IMR-90 (cell line): ENCODE measurements around the gene RNF130. TPM values are rescaled to one million over a fixed set of nuclear protein-coding genes. Genes with fewer than 3 reads are reported as not detected.

Experiments used
- ATAC-seq: fragments of 200-7000 bp; cut with Tn5 transposase; 2 replicates; pipeline ENCODE4 v1.9.1; 2020; ENCODE audit warnings: low read depth, mild to moderate bottlenecking, moderate library complexity
- BruUV-seq: library from RNA; stranded (reverse); fragments of 400-500 nt; replicated peaks from 2 replicates; lab custom pipeline; 2021; lab: Mats Ljungman, UMichigan
- CTCF ChIA-PET: fragments of 300-600 bp; formaldehyde crosslinking; extraction: SDS; loops from one replicate; lab custom pipeline; 2021; ENCODE audit warnings: antibody characterized with exemption; lab: Yijun Ruan, JAX
- POLR2A ChIA-PET: fragments of 300-600 bp; sonication (Branson Sonifier 250); formaldehyde crosslinking; loops from one replicate; lab custom pipeline; 2022; ENCODE audit warnings: antibody characterized with exemption; ENCODE audit not compliant: unreplicated experiment; lab: Charles Lee
- DNase-seq: peaks from one replicate; pipeline ENCODE4 v3.0.0; 2013
- H2AFZ ChIP-seq: replicated peaks from 2 replicates; pipeline ENCODE3; 2013; ENCODE audit warnings: low read length, mild to moderate bottlenecking; ENCODE audit not compliant: poor library complexity
- H2AK5ac ChIP-seq: 2 replicates; pipeline ENCODE4 v1.6.1; 2013; ENCODE audit warnings: low read depth, low read length, inconsistent platforms
- H2AK9ac ChIP-seq: replicated peaks from 2 replicates; pipeline ENCODE3; 2013; ENCODE audit warnings: mild to moderate bottlenecking, low read depth, low read length, moderate library complexity; ENCODE audit not compliant: poor library complexity
- H2BK120ac ChIP-seq: 2 replicates; pipeline ENCODE4 v1.6.1; 2013; ENCODE audit warnings: low read depth, low read length, inconsistent platforms
- H2BK15ac ChIP-seq: 3 replicates; pipeline ENCODE4 v1.6.1; 2013; ENCODE audit warnings: low read depth, low read length, inconsistent platforms
- H2BK20ac ChIP-seq: 2 replicates; pipeline ENCODE4 v1.6.1; 2013; ENCODE audit warnings: low read depth, mild to moderate bottlenecking, inconsistent platforms, low read length, moderate library complexity
- H2BK5ac ChIP-seq: 2 replicates; pipeline ENCODE4 v1.6.1; 2013; ENCODE audit warnings: mild to moderate bottlenecking, low read depth, low read length, inconsistent platforms; ENCODE audit not compliant: poor library complexity, severe bottlenecking
- H3K14ac ChIP-seq: replicated peaks from 2 replicates; pipeline ENCODE4 v1.6.1; 2013; ENCODE audit warnings: low read depth, low read length, inconsistent platforms
- H3K18ac ChIP-seq: 2 replicates; pipeline ENCODE4 v1.6.1; 2013; ENCODE audit warnings: low read depth, low read length, control low read depth
- H3K23ac ChIP-seq: 2 replicates; pipeline ENCODE4 v1.6.1; 2013; ENCODE audit warnings: low read depth, low read length, inconsistent platforms
- H3K27ac ChIP-seq: 2 replicates; pipeline ENCODE4 v1.5.1; 2013; ENCODE audit warnings: mild to moderate bottlenecking, control low read depth, low read length; ENCODE audit not compliant: insufficient read depth
- H3K27me3 ChIP-seq: 2 replicates; pipeline ENCODE4 v1.6.1; 2013; ENCODE audit warnings: low read length; ENCODE audit not compliant: control insufficient read depth, insufficient read depth
- H3K36me3 ChIP-seq: 2 replicates; pipeline ENCODE4 v1.6.1; 2013; ENCODE audit warnings: low read length, mixed read lengths; ENCODE audit not compliant: control insufficient read depth, insufficient read depth
- H3K4ac ChIP-seq: 2 replicates; pipeline ENCODE4 v1.6.1; 2013; ENCODE audit warnings: low read depth, low read length, inconsistent platforms
- H3K4me1 ChIP-seq: 2 replicates; pipeline ENCODE4 v1.6.1; 2013; ENCODE audit warnings: low read length, mixed read lengths; ENCODE audit not compliant: control insufficient read depth, insufficient read depth
- H3K4me2 ChIP-seq: 2 replicates; pipeline ENCODE4 v1.6.1; 2013; ENCODE audit warnings: low read depth, mild to moderate bottlenecking, control low read depth, low read length, moderate library complexity
- H3K4me3 ChIP-seq: 2 replicates; pipeline ENCODE4 v1.5.1; 2013; ENCODE audit warnings: low read depth, mild to moderate bottlenecking, control low read depth, low read length, moderate library complexity; ENCODE audit not compliant: insufficient read depth
- H3K56ac ChIP-seq: 2 replicates; pipeline ENCODE4 v1.6.1; 2013; ENCODE audit warnings: low read length, inconsistent platforms; ENCODE audit not compliant: insufficient read depth; ENCODE audit errors: extremely low read depth
- H3K79me1 ChIP-seq, 2 experiments: 2 replicates each; pipeline ENCODE4 v1.6.1; 2013; ENCODE audit warnings: low read length in 2 of 2, inconsistent platforms in 1 of 2, low read depth in 1 of 2
- H3K9ac ChIP-seq: 2 replicates; pipeline ENCODE4 v1.6.1; 2013; ENCODE audit warnings: low read depth, low read length, control low read depth
- H3K9me1 ChIP-seq: 2 replicates; pipeline ENCODE4 v1.6.1; 2013; ENCODE audit warnings: low read length, inconsistent platforms; ENCODE audit not compliant: insufficient read depth
- H3K9me3 ChIP-seq: 2 replicates; pipeline ENCODE4 v1.6.1; 2013; ENCODE audit warnings: low read length; ENCODE audit not compliant: control insufficient read depth, insufficient read depth
- H4K20me1 ChIP-seq: 2 replicates; pipeline ENCODE4 v1.6.1; 2013; ENCODE audit warnings: low read length, inconsistent platforms; ENCODE audit not compliant: insufficient read depth
- H4K5ac ChIP-seq: 2 replicates; pipeline ENCODE4 v1.6.1; 2013; ENCODE audit warnings: mild to moderate bottlenecking, low read depth, low read length, control low read depth
- H4K8ac ChIP-seq, 2 experiments: 2 replicates each; pipeline ENCODE4 v1.6.1; 2013; ENCODE audit warnings: low read depth in 2 of 2, low read length in 2 of 2, control low read depth in 1 of 2, inconsistent platforms in 1 of 2
- H4K91ac ChIP-seq: 2 replicates; pipeline ENCODE4 v1.6.1; 2013; ENCODE audit warnings: low read depth, low read length, inconsistent platforms; ENCODE audit not compliant: insufficient read depth
- BHLHE40 ChIP-seq: fragments of 150-350 bp; IDR thresholded peaks from 2 replicates; pipeline ENCODE4 v1.6.1; 2016; ENCODE audit warnings: mild to moderate bottlenecking, low read depth, low read length
- CEBPB ChIP-seq: IDR thresholded peaks from 2 replicates; pipeline ENCODE4 v1.6.1; 2012; ENCODE audit warnings: low read depth, low read length, improper control_type of control experiment
- CHD1 ChIP-seq: IDR thresholded peaks from 2 replicates; pipeline ENCODE4 v1.6.1; 2012; ENCODE audit warnings: low read depth, low read length, improper control_type of control experiment
- CTCF ChIP-seq: conservative IDR thresholded peaks from 2 replicates; pipeline ENCODE4 v1.5.1; 2012; ENCODE audit warnings: mild to moderate bottlenecking, low read depth, low read length, improper control_type of control experiment
- MAFK ChIP-seq: IDR thresholded peaks from 2 replicates; pipeline ENCODE4 v1.6.1; 2012; ENCODE audit warnings: low read depth, low read length, improper control_type of control experiment
- MAZ ChIP-seq: IDR thresholded peaks from 2 replicates; pipeline ENCODE4 v1.6.1; 2012; ENCODE audit warnings: low read depth, mild to moderate bottlenecking, low read length, improper control_type of control experiment, moderate library complexity, borderline replicate concordance
- POLR2A ChIP-seq: IDR thresholded peaks from 2 replicates; pipeline ENCODE4 v1.6.1; 2012; ENCODE audit warnings: mild to moderate bottlenecking, low read depth, low read length
- RAD21 ChIP-seq: IDR thresholded peaks from 2 replicates; pipeline ENCODE4 v1.6.1; 2012; ENCODE audit warnings: low read length, improper control_type of control experiment
- RCOR1 ChIP-seq: IDR thresholded peaks from 2 replicates; pipeline ENCODE4 v1.6.1; 2012; ENCODE audit warnings: mild to moderate bottlenecking, low read length, improper control_type of control experiment; ENCODE audit not compliant: insufficient replicate concordance
- RFX5 ChIP-seq: IDR thresholded peaks from 2 replicates; pipeline ENCODE4 v1.8.0; 2012; ENCODE audit warnings: low read depth, mild to moderate bottlenecking, low read length, moderate library complexity
- SMC3 ChIP-seq: fragments of 150-350 bp; IDR thresholded peaks from 2 replicates; pipeline ENCODE4 v1.6.1; 2016; ENCODE audit warnings: low read depth, mild to moderate bottlenecking, antibody characterized with exemption, low read length, moderate library complexity
- WGBS, 2 experiments: methylation state at CpG; one replicate each; pipeline versions ENCODE4 v1.1.5 to v1.1.7; 2013; ENCODE audit warnings: missing lambda C conversion rate in 2 of 2; ENCODE audit not compliant: insufficient read length in 1 of 2; ENCODE audit errors: extremely low coverage in 2 of 2; 5-methylcytosine and 5-hydroxymethylcytosine counted together
- dilution Hi-C: fragments of 300-500 bp; cut with HindIII; formaldehyde crosslinking; loops from one replicate; pipeline ENCODE4 v1.14.3; 2018; ENCODE audit warnings: low sequenced_read_pairs; ENCODE audit not compliant: unreplicated experiment
- in situ Hi-C: fragments of 300-500 bp; cut with MboI; formaldehyde crosslinking; loops from 3 replicates; pipeline ENCODE4 v1.14.3; 2019; ENCODE audit warnings: low sequenced_read_pairs, inconsistent platforms, mixed read lengths
- intact Hi-C: fragments of 100-400 bp; cut with micrococcal nuclease; formaldehyde crosslinking; loops from 2 replicates; pipeline ENCODE4 v1.10.0; 2022
- polyA plus RNA-seq, 3 experiments: library from polyadenylated mRNA; depleted of rRNA; stranded (reverse); fragments of >200 nt; gene quantifications; 2 replicates each; pipeline ENCODE4 v1.2.3, GENCODE V29; 2012; ENCODE audit warnings: low replicate concordance in 1 of 3
- total RNA-seq: library from RNA; depleted of rRNA; stranded (reverse); fragments of >200 nt; gene quantifications from 2 replicates; pipeline ENCODE4 v1.2.3, GENCODE V29; 2012
- TF ChIP-seq, protein P1 (sequence below): fragments of 150-350 bp; IDR thresholded peaks from 2 replicates; pipeline ENCODE4 v1.6.1; 2017; ENCODE audit warnings: mild to moderate bottlenecking, antibody characterized with exemption, low read length, low read depth
- TF ChIP-seq, protein P2 (sequence below): fragments of 150-350 bp; IDR thresholded peaks from 2 replicates; pipeline ENCODE4 v1.6.1; 2016; ENCODE audit warnings: low read depth, mild to moderate bottlenecking, low read length, moderate library complexity, borderline replicate concordance

Gene RNF130
- total and polyA plus RNA-seq, 2 of the 4 experiments (the other 2 are of a cell fraction) = 12.9 to 21.7 TPM

GRCh38 chr5:180043377-180043776 lies 28.2 kb downstream of the RNF130 start:
- in situ Hi-C loops = no loop called here
- dilution Hi-C loops = no loop called here
- CTCF ChIA-PET = no interaction called here

More at GRCh38 chr5:180043377-180043776, 28.2 kb downstream of the RNF130 start:
- H2BK20ac ChIP-seq = no peak overlapping the region
- no CpG with 5 or more reads among the region's 4 CpGs for WGBS, 2 experiments
- H3K4me1 ChIP-seq = peaks cover 2% of the 10 kb centered on the region; the same call in 1 of the 2 replicates
- no peak overlapping the region for H3K9ac ChIP-seq
- POLR2A ChIA-PET = no interaction called here
- no peak overlapping the region for H2AFZ ChIP-seq
- H3K27me3 ChIP-seq = no peaks in the 10 kb centered on the region
- ATAC-seq (peak; percentile 37), DNase-seq (no peak)
- no peak overlapping the region for H3K23ac ChIP-seq
- no peaks in the 10 kb centered on the region for H3K9me1 ChIP-seq
- no peak overlapping the region for H3K56ac ChIP-seq
- H2AK5ac ChIP-seq = no peak overlapping the region
- no peak overlapping the region for H3K4ac ChIP-seq
- H4K91ac ChIP-seq = no peak overlapping the region
- no peak overlapping the region for H2BK5ac ChIP-seq
- TF ChIP-seq CEBPB = no peak
- TF ChIP-seq, protein P1, sequence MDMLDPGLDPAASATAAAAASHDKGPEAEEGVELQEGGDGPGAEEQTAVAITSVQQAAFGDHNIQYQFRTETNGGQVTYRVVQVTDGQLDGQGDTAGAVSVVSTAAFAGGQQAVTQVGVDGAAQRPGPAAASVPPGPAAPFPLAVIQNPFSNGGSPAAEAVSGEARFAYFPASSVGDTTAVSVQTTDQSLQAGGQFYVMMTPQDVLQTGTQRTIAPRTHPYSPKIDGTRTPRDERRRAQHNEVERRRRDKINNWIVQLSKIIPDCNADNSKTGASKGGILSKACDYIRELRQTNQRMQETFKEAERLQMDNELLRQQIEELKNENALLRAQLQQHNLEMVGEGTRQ = no peak
- no peak for TF ChIP-seq CHD1
- no peak for TF ChIP-seq BHLHE40
- TF ChIP-seq RCOR1 = no peak
- no peak for TF ChIP-seq RFX5
- TF ChIP-seq SMC3 = no peak
- no peak for TF ChIP-seq POLR2A
- TF ChIP-seq CTCF = no peak
- TF ChIP-seq, protein P2, sequence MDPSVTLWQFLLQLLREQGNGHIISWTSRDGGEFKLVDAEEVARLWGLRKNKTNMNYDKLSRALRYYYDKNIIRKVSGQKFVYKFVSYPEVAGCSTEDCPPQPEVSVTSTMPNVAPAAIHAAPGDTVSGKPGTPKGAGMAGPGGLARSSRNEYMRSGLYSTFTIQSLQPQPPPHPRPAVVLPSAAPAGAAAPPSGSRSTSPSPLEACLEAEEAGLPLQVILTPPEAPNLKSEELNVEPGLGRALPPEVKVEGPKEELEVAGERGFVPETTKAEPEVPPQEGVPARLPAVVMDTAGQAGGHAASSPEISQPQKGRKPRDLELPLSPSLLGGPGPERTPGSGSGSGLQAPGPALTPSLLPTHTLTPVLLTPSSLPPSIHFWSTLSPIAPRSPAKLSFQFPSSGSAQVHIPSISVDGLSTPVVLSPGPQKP = no peak
- TF ChIP-seq MAFK = no peak
- TF ChIP-seq RAD21 = no peak
- no peak for TF ChIP-seq MAZ
- no peak overlapping the region for H4K5ac ChIP-seq
- intact Hi-C loops = no loop called here
- H3K79me1 ChIP-seq = peaks cover 17 to 18% of the 10 kb centered on the region in 2 experiments
- no TSS peak for BruUV-seq
- no peak overlapping the region for H3K4me3 ChIP-seq
- H3K36me3 ChIP-seq = peaks cover 1% of the 10 kb centered on the region; the same call in 1 of the 2 replicates
- H4K20me1 ChIP-seq = no peaks in the 10 kb centered on the region
- no peak overlapping the region for H2BK120ac ChIP-seq
- H3K18ac ChIP-seq = no peak overlapping the region
- no peak overlapping the region for H2BK15ac ChIP-seq
- H3K14ac ChIP-seq = no peak overlapping the region
- no peak overlapping the region for H3K4me2 ChIP-seq
- no peak overlapping the region for H3K27ac ChIP-seq
- no peak overlapping the region for H2AK9ac ChIP-seq
- no peak overlapping the region for H4K8ac ChIP-seq
- no peaks in the 10 kb centered on the region; the same call in 1 of the 2 replicates for H3K9me3 ChIP-seq
